ENCODE results near the gene TNS3. TPM values are rescaled to one million over a fixed set of nuclear protein-coding genes. Genes with fewer than 3 reads are reported as not detected.

The TNS3 gene
- total RNA-seq, 1 donor from 2014 or later = 40.8 TPM

DNA sequence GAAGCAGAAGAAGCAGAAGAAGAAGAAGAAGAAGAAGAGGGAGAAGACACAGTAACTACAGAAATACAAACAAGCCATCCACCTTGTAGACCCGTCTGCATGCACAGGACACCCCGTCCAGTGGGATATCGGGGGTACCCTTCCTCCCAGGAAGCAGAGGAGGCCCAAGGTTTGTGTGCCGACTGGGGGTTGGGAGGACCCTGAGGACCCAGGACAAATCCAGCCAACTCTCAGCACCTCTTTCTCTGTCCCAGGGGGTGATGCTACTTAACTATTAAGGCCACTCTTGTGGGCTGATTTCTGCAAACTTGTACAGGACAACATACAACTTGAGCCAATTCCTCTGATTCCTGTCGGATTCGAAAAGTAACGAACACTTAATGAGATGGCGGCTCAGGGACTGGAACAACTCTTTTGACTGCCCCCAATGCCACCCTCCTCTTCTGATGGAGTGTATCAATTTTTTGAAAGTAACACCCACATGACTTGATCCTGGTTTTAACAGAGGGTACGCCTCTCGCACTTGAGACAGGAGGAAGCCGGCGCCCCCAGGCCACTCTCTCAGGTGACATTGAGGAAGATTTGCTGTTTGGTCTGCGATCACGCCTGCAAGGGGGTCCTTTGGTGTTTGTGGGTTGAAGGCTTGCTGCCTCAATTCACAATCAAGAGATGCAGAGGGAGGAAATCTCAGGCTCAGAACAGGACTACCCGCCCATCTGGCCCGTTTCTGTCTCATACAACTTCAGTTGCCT is 192.6 kb downstream of the TNS3 start:
- H3K4me3 ChIP-seq (ENCODE audit: low read depth, low read length) = no peak overlapping the region
- TF ChIP-seq, protein P1, sequence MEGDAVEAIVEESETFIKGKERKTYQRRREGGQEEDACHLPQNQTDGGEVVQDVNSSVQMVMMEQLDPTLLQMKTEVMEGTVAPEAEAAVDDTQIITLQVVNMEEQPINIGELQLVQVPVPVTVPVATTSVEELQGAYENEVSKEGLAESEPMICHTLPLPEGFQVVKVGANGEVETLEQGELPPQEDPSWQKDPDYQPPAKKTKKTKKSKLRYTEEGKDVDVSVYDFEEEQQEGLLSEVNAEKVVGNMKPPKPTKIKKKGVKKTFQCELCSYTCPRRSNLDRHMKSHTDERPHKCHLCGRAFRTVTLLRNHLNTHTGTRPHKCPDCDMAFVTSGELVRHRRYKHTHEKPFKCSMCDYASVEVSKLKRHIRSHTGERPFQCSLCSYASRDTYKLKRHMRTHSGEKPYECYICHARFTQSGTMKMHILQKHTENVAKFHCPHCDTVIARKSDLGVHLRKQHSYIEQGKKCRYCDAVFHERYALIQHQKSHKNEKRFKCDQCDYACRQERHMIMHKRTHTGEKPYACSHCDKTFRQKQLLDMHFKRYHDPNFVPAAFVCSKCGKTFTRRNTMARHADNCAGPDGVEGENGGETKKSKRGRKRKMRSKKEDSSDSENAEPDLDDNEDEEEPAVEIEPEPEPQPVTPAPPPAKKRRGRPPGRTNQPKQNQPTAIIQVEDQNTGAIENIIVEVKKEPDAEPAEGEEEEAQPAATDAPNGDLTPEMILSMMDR (conservative IDR thresholded peaks at IDR 0.05; ENCODE audit: low read depth, low read length) = no peak
- DNase-seq (ENCODE audit: low read depth) = no peak

DNA sequence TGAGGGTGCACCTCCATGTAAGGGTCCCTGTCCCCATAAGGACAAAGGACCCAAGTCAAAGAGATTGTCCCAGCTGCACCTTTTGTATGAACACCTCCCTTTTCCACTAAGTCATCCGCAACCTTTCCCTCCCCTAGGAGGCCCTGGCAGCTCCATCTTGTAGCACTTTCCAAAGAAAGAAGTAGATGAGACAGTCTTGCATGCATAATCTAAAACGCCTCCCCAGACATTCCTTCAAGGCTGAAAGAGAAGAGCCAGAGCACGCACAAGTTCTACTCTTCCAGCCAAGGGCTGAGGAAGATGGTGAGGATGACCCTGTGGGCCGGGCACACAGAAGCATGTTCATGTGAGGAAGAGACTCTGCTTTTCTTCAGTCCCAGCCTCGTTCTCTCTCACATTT is 194.4 kb downstream of the TNS3 start:
- DNase-seq (ENCODE audit: low read depth) = no peak
- no peak overlapping the region for H3K4me3 ChIP-seq (ENCODE audit: low read depth, low read length)
- TF ChIP-seq, protein P1 (conservative IDR thresholded peaks at IDR 0.05; ENCODE audit: low read depth, low read length) = no peak

DNA sequence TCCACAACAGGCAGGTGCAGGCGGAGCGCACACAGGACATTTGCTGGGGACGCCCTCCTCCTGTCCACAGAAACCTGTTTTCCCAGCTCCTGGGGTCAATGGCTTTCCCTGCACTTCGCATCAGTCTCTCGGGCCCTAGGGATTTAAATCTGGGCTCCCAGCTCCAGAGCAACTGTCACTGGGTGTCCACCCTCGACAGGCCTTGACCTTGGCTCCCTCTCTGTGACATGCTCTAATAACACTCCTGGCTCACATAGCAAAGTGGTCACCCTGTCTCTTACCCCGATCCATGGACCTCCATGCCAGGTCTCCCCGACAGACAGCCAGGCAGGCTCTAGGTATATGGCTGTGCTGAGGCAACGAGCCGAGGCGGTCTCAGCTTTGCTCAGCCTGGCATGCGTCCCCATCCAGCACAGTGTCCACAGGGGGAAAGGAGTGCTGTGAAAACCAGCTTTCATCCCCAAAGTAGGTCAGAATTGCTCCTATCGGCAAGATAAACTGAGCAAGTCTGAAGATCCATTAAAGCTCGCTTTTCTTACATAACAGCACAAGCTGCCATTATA is 195.6 kb downstream of the TNS3 start:
- no peak for DNase-seq (ENCODE audit: low read depth)
- TF ChIP-seq, protein P1 (conservative IDR thresholded peaks at IDR 0.05; ENCODE audit: low read depth, low read length) = no peak
- H3K4me3 ChIP-seq (ENCODE audit: low read depth, low read length) = no peak overlapping the region

- TF ChIP-seq, protein P1 (conservative IDR thresholded peaks at IDR 0.05; ENCODE audit: low read depth, low read length) = no peak
- no peak overlapping the region for H3K4me3 ChIP-seq (ENCODE audit: low read depth, low read length)
- no peak for DNase-seq (ENCODE audit: low read depth)
Observed at GRCh38 chr7:47385536-47386125, 196.3 kb downstream of the TNS3 start.

GRCh38 chr7:47384755-47385535 is 197.0 kb downstream of the TNS3 start:
- no peak for DNase-seq (ENCODE audit: low read depth)
- no peak overlapping the region for H3K4me3 ChIP-seq (ENCODE audit: low read depth, low read length)
- TF ChIP-seq, protein P1 (conservative IDR thresholded peaks at IDR 0.05; ENCODE audit: low read depth, low read length) = no peak

DNA sequence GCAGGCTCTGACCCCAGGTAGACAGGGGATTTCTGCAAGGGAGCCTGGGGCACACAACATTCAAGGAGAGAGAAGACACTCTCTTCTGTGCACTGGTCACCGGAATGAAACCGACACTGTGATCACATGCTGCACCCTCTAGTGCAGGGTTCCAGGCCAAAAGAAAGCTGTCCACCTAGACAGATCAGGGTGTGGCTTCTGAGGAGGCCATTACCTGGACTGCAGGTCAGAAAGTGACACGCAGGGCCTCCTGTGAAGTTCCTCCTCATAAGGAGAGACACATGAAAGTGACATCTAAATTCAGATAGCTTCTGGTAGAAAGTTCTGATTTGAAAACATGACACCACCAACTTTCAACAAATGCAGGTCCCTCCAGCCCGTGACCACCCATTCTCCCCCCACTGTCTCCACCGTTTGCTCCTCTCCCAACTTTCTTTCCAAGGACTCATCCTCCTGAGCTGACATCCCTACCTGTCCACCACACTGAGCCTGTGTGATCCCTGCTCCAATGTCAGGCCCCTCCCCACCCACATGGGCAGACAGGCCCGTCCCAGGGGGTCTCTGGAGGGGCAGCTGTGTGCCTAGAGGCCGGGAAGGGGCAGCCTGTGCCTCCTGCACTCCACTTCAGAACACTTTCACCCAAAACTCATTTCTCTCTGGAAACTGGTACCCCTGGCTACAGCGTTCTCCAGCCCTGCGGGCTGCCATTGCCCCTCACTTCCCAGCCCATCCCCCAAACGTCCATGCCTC is 198.0 kb downstream of the TNS3 start:
- H3K4me3 ChIP-seq (ENCODE audit: low read depth, low read length) = no peak overlapping the region
- TF ChIP-seq, protein P1 (conservative IDR thresholded peaks at IDR 0.05; ENCODE audit: low read depth, low read length) = no peak
- DNase-seq (ENCODE audit: low read depth) = no peak
